NK-92 treated with Interleukin-12 subunit alpha and Interleukin-12 subunit beta, amount 100 ng/mL, for 24 hours (cell line): ENCODE results near the gene ZNF408.

Experiments used
- DNase-seq: peaks from one replicate; lab custom pipeline; 2025; lab: John Stamatoyannopoulos, UW

The ZNF408 gene

DNA sequence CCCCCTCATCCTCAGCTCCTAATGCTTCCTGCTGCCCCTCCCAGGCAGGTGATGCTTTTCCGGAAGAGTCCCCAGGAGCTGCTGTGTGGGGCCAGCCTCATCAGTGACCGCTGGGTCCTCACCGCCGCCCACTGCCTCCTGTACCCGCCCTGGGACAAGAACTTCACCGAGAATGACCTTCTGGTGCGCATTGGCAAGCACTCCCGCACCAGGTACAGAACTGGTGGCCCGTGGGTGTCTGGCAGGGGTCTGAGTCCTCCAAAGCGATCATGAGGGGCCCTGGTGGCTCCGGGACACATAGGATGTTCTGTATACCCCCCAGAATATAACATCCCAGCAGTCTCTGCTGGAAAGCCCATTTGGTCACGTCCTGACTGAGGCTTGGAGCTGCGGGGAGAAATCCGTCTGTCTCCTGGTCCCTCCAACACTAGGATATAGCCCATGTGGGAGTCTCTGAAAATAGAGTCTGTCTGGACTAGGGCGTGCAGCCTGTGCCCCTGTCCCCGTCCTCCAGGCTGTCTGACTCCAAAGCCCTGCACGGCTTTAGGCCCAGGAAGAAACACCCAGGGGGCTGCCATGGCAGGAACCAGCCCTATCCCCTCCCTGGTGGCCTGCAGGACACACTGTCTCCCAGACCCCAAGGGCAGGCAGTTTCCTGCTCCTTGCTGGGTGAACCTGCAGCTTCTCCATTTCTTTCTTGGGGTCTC, 27.3 kb downstream of the ZNF408 start:
- no peak for DNase-seq

- DNase-seq, result no peak
These were observed 27.8 kb downstream of the ZNF408 start for GRCh38 chr11:46728659-46729040.

DNA sequence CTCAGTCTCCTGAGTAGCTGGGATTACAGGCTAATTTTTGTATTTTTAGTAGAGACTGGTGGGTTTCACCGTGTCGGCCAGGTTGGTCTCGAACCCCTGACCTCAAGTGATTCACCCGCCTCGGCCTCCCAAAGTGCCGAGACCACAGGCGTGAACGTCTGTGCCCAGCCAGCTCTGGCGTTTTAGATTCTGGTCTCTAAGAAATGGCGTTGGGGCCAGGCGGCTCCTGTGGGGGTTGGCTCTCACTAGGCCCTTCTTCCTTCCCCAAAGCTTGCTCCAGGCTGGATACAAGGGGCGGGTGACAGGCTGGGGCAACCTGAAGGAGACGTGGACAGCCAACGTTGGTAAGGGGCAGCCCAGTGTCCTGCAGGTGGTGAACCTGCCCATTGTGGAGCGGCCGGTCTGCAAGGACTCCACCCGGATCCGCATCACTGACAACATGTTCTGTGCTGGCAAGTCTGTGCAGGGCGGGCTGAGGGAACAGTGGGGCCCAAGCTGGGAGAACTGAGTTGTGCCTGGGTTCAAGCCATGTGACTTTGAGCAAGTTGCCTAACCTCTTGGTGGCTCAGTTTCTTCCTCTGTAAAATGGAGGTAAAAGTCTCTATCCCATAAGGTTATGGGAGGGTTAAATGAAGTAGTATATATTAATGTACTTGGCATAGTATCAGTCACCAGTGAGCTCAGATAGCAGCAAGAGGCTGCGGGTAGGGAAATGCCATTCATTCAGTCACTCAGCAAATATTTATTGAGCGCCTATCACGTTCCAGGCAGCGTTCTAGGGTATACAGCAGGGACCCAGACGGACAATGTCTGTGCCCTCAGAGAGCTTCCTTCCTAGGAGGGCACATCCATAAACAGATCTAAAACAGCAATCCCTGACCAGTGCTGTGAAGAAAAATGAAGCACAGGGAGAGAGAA, 28.5 kb downstream of the ZNF408 start:
- no peak for DNase-seq

DNA sequence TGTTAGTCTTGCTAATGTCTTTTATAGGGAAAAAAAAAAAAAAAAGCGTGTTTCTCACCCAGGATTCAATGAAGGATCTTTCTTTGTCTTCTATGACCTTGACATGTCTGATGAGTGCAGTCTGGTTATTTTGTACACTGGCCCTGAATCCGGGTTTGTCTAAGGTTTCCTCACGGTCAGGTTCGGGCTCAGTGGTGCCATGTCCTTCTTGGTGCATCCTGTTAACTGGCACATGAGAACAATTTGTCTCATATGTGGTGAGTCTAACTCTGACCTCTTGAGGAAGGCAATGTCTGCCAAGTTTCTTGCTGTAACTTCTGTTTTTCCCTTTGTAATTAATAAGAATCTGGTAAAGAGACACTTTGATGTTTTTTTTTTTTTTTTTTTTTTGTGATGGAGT, 30.7 kb downstream of the ZNF408 start:
- no peak for DNase-seq

GRCh38 chr11:46733234-46733633, 32.4 kb downstream of the ZNF408 start:
- DNase-seq, result no peak

- DNase-seq, result no peak
These were observed 35.3 kb downstream of the ZNF408 start for GRCh38 chr11:46736146-46736545.

DNA sequence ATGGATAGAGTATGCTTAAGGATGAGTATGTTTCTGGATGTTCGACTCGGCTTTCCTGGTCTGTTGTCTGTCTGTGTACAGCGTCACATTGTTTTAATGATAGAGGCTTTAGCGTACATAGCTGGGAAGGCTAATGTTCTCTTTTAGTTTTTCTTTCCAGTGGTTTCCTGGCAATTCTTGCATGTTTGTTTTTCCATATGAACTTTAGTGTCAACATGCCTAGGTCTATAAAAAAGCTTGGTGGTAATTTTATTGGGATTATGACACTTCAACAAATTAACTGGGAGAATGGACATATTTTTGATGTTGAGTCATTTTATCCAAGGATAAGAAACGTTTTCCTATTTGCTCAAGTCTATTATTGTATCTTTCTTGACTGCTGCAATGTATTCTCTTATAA, 35.8 kb downstream of the ZNF408 start:
- no peak for DNase-seq

- DNase-seq, result no peak
These were observed 36.9 kb downstream of the ZNF408 start for GRCh38 chr11:46737699-46738098.

- no peak for DNase-seq
These were observed 38.1 kb downstream of the ZNF408 start for GRCh38 chr11:46738887-46739286.

DNA sequence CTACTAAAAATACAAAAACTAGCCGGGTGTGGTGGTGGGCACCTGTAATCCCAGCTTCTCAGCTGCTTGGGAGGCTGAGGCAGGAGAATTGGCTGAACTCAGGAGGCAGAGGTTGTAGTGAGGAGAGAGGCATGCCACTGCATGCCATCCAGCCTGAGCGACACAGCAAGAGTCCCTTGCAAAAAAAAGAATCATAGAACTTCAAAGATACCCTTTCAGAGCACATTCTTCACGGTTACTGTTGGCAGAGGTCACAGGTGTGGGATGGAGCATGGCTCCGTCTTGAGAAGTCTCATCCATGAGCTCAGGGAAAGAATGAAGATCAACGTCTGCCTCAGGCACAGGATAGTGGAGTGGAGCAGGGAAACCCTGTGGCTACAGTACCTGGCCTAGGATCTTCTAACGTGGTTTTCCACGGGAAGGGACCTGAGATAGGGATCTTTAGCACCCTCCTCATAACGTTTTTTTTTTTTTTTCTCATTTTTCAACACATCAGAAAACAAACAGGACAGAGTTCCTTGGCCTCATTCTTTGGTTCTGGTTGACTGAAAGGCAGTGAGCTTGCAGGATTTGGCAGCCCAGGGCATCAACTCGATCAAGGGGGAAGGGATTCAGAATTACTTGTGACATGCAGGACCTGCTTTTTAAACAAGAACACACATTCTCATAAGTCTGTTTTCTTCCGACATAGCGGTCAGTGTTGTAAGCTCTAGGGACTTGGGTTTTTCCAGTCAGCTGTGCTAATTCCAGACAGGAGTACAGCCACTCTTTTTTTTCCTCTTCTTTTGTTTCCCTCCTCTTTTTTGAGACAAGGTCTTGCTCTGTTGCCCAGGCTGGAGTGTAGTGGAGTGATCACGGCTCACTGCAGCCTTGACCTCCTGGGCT, 41.0 kb downstream of the ZNF408 start:
- DNase-seq, result no peak

DNA sequence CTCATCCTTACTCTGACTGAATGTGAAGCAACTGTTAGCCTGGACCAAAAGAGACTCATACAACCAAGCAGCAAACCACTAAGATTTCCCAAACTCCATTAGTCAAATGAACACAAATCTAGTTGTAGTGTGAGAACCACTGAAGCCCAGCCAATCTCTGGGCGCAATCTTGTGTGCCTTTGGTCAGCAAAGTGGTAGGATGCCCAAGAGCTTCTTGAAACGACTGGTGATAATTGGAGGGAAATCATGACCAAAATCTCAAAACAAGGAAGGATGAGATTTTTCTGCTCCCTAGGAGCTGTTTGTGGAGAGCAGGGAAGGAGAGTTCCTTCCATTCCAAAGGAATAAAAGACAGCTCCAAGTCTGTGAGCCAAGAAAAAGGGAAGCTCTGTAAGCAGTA, 42.2 kb downstream of the ZNF408 start:
- DNase-seq, result no peak

- DNase-seq, result no peak
These were observed 43.0 kb downstream of the ZNF408 start for GRCh38 chr11:46743693-46744339.

GRCh38 chr11:46745328-46745727, 44.5 kb downstream of the ZNF408 start:
- DNase-seq, result no peak

DNA sequence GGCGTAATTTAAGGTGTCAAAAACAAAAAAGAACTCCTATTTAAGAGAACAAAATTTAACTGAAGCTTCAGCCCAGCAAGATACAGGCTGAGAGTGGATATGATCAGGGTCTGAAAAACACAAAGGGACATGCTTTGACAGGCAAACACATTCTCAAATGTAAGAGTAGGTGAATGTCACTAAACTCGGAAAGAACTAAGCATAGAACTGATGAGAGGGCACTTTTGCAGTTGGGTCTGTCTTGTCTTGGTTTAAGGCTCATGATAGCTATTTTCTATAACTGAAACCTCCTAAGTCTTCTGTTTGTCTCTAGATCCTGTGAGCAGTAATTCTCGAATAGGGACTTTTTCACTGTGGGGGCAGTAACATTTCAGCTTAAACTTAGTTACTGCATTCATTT, 45.2 kb downstream of the ZNF408 start:
- no peak for DNase-seq

GRCh38 chr11:46747150-46747549, 46.3 kb downstream of the ZNF408 start:
- no peak for DNase-seq
